SU-DHL-6 (cell line): Measurements from ENCODE around the gene WDR73.

Experiments
- H2AFZ ChIP-seq: fragments of 200-600 bp; sonication (generic); 2 replicates; pipeline ENCODE4 v1.6.1; 2014; ENCODE audit warnings: low read depth, mild to moderate bottlenecking, moderate library complexity, mixed read lengths, antibody characterized with exemption, low read length; ENCODE audit not compliant: severe bottlenecking
- H3F3A ChIP-seq: fragments of 200-600 bp; shearing (Covaris generic); 2 replicates; pipeline ENCODE4 v1.6.0; 2016; ENCODE audit warnings: antibody characterized with exemption, mild to moderate bottlenecking; ENCODE audit not compliant: insufficient read depth
- H3K27ac ChIP-seq: fragments of 200-600 bp; sonication (generic); 2 replicates; pipeline ENCODE4 v1.5.1; 2016; ENCODE audit warnings: low read depth, mild to moderate bottlenecking, low read length, moderate library complexity, mixed read lengths
- H3K27me3 ChIP-seq: fragments of 200-600 bp; sonication (generic), shearing (Covaris generic); 2 replicates; pipeline ENCODE4 v1.6.0; 2014; ENCODE audit warnings: mild to moderate bottlenecking, low read length
- H3K36me3 ChIP-seq: fragments of 200-600 bp; sonication (generic); 2 replicates; pipeline ENCODE4 v1.6.1; 2014; ENCODE audit warnings: mild to moderate bottlenecking, low read length, mixed read lengths
- H3K4me2 ChIP-seq: fragments of 300-600, 200-600 bp; shearing (Covaris generic), sonication (generic); 2 replicates; pipeline ENCODE4 v1.6.0; 2014; ENCODE audit warnings: low read length, low read depth, mild to moderate bottlenecking; ENCODE audit not compliant: poor library complexity, severe bottlenecking
- H3K4me3 ChIP-seq: fragments of 200-600 bp; sonication (generic); 2 replicates; pipeline ENCODE4 v1.5.1; 2014; ENCODE audit warnings: antibody characterized with exemption, low read length, mild to moderate bottlenecking, mixed read lengths; ENCODE audit not compliant: insufficient read depth, poor library complexity, severe bottlenecking
- H3K79me2 ChIP-seq: fragments of 200-600 bp; sonication (generic); 2 replicates; pipeline ENCODE4 v1.6.1; 2014; ENCODE audit warnings: mild to moderate bottlenecking, low read length, moderate library complexity; ENCODE audit not compliant: insufficient read depth
- H3K9ac ChIP-seq: fragments of 200-600 bp; sonication (generic); 2 replicates; pipeline ENCODE4 v1.7.0; 2014; ENCODE audit warnings: mild to moderate bottlenecking, low read length
- H3K9me2 ChIP-seq: fragments of 200-600 bp; sonication (generic); replicated peaks from 2 replicates; pipeline ENCODE4 v1.6.1; 2014; ENCODE audit warnings: low read length; ENCODE audit not compliant: insufficient read depth
- H3K9me3 ChIP-seq: fragments of 200-600 bp; sonication (generic); 2 replicates; pipeline ENCODE4 v1.6.1; 2014; ENCODE audit warnings: low read length, mixed read lengths; ENCODE audit not compliant: insufficient read depth
- H4K20me1 ChIP-seq: fragments of 200-600 bp; sonication (generic); 2 replicates; pipeline ENCODE4 v1.6.1; 2014; ENCODE audit warnings: low read depth, mild to moderate bottlenecking, antibody characterized with exemption, low read length, moderate library complexity, mixed read lengths
- EZH2phosphoT487 ChIP-seq: fragments of 200-600 bp; sonication (generic), shearing (Covaris generic); conservative IDR thresholded peaks from 2 replicates; pipeline ENCODE4 v1.6.1; 2018; ENCODE audit warnings: mild to moderate bottlenecking, antibody characterized with exemption, low read length, moderate library complexity, mixed read lengths
- TF ChIP-seq, protein P1 (sequence below): fragments of 200-600 bp; sonication (generic); IDR thresholded peaks from one replicate; pipeline ENCODE4 v1.5.1; 2017; ENCODE audit warnings: antibody characterized with exemption, mild to moderate bottlenecking, low read length, moderate library complexity; ENCODE audit not compliant: insufficient read depth, poor library complexity, severe bottlenecking

WDR73 gene

DNA sequence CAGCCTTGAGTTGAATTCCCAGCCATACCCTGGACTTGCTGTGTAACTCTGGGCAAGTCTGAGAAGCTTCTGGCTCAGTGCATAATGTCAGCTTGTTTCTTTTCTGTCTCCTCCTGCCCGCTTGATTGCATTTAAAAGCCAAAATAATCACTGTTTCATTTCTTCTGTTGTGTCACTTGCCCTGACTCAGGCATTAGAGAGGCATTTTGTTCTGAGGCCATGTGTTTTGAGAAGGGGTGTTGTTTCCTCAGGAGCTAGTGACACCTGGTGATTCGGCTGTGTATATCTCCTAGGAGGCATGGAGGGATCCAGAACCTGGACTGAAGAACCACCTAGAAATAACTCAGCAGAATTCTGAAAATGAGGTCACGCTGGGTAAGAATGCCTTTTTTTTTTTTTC lies 16.0 kb downstream of the WDR73 start:
- Histone ChIP-seq H3K9ac (no peak overlapping the region), H3F3A (peaks cover 11% of the 10 kb centered on the region), H4K20me1 (peaks cover 10% of the 10 kb centered on the region), H2AFZ (no peak overlapping the region), H3K9me3 (no peaks in the 10 kb centered on the region), H3K36me3 (peaks cover 11% of the 10 kb centered on the region; the same call in 1 of the 2 replicates), H3K4me3 (no peak overlapping the region), H3K9me2 (no peaks in the 10 kb centered on the region), H3K27me3 (no peaks in the 10 kb centered on the region), H3K27ac (no peak overlapping the region), H3K4me2 (no peak overlapping the region), H3K79me2 (no peaks in the 10 kb centered on the region)
- TF ChIP-seq EZH2phosphoT487, result no peak
- TF ChIP-seq, protein P1, sequence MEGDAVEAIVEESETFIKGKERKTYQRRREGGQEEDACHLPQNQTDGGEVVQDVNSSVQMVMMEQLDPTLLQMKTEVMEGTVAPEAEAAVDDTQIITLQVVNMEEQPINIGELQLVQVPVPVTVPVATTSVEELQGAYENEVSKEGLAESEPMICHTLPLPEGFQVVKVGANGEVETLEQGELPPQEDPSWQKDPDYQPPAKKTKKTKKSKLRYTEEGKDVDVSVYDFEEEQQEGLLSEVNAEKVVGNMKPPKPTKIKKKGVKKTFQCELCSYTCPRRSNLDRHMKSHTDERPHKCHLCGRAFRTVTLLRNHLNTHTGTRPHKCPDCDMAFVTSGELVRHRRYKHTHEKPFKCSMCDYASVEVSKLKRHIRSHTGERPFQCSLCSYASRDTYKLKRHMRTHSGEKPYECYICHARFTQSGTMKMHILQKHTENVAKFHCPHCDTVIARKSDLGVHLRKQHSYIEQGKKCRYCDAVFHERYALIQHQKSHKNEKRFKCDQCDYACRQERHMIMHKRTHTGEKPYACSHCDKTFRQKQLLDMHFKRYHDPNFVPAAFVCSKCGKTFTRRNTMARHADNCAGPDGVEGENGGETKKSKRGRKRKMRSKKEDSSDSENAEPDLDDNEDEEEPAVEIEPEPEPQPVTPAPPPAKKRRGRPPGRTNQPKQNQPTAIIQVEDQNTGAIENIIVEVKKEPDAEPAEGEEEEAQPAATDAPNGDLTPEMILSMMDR, result no peak

DNA sequence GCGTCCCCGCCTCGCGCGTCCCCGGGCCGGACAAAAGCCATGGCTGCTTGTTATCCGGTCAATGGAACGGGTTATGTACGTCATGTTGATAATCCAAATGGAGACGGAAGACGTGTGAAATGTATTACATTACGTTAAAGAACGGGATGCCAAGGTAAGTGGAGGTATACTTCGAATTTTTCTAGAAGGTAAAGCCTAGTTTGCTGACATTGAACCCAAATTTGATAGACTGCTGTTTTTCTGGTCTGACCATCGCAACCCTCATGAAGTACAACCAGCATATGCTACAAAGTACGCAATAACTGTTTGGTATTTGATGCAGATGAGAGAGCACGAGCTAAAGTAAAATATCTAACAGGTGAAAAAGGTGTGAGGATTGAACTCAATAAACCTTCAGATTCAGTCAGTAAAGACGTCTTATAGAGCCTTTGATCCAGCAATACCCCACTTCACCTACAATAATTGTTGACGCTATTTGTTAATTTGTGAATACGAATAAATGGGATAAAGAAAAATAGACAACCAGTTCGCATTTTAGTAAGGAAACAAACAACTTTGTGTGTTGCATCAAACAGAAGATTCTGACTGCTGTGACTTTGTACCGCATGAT lies 19.8 kb downstream of the WDR73 start:
- peaks cover 10% of the 10 kb centered on the region for H4K20me1 ChIP-seq
- H3K27ac ChIP-seq, result no peak overlapping the region
- TF ChIP-seq, protein P1, result no peak
- TF ChIP-seq EZH2phosphoT487, result no peak
- H3K27me3 ChIP-seq, result no peaks in the 10 kb centered on the region
- H3K4me3 ChIP-seq, result peak overlapping the region; percentile 58
- H3K4me2 ChIP-seq, result peak overlapping the region; percentile 94
- 0 out of 2 replicates have a peak, but pooled peaks cover 7% of the 10 kb centered on the region for H3K79me2 ChIP-seq
- H3K9ac ChIP-seq, result peak overlapping the region; percentile 57; the same call in 1 of the 2 replicates
- no peaks in the 10 kb centered on the region for H3K9me3 ChIP-seq
- peaks cover 22% of the 10 kb centered on the region for H3F3A ChIP-seq
- peaks cover 7% of the 10 kb centered on the region; the same call in 1 of the 2 replicates for H3K36me3 ChIP-seq
- H2AFZ ChIP-seq, result no peak overlapping the region
- H3K9me2 ChIP-seq, result no peaks in the 10 kb centered on the region

DNA sequence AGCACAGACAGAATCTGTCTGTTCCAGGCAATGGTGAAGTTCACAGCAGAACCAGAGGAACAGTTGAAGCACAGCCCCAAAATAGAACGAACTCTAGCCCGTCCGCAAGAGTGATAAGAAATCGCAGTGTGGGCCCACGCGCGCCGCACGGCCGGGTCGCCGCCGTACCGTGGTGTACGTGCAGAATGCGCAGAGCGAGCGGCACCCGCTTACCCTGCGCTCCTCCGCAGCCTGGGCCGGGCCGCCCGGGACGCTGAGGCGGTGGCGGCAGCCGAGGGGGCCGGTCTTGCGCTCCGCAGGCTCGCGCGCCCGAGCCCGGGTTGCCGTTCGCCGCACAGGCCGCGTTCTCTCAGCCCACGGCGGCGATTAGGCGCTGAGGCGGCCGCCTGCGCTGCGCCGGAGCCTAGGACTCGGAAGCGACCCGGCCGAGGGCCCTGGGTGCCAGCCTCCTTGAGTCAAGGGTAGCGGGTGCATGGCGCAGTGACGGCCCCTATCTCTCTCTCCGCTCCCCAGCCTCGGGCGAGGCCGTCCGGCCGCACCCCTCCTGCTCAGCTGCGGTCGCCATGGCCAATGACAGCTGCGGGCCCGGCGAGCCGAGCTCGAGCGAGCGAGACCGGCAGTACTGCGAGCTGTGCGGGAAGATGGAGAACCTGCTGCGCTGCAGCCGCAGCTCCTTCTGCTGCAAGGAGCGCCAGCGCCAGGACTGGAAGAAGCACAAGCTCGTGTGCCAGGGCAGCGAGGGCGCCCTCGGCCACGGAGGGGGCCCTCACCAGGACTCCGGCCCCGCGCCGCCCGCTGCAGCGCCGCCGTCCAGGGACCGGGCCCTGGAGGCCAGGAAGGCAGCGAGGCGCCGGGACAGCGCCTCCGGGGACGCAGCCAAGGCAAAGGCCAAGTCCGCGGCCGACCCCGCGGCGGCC lies 20.5 kb downstream of the WDR73 start:
- H3K27ac ChIP-seq, result no peak overlapping the region
- peak overlapping the region; percentile 58 for H3K4me3 ChIP-seq
- H3K27me3 ChIP-seq, result no peaks in the 10 kb centered on the region
- no peak for TF ChIP-seq EZH2phosphoT487
- TF ChIP-seq, protein P1, result no peak
- H4K20me1 ChIP-seq, result peaks cover 10% of the 10 kb centered on the region
- peak overlapping the region; percentile 94 for H3K4me2 ChIP-seq
- peaks cover 24% of the 10 kb centered on the region for H3F3A ChIP-seq
- H3K9me2 ChIP-seq, result no peaks in the 10 kb centered on the region
- H3K36me3 ChIP-seq, result peaks cover 7% of the 10 kb centered on the region; the same call in 1 of the 2 replicates
- no peaks in the 10 kb centered on the region for H3K9me3 ChIP-seq
- peak overlapping the region; percentile 57 for H3K9ac ChIP-seq
- H2AFZ ChIP-seq, result no peak overlapping the region
- H3K79me2 ChIP-seq, result 0 out of 2 replicates have a peak, but pooled peaks cover 7% of the 10 kb centered on the region
